Transverse colon (tissue), 4 donors: ENCODE data around the gene MZF1.

Source experiments
- CTCF ChIP-seq, 5 experiments: fragments of 200-600 bp in 3 of 5; fragments of 450-650 bp in 2 of 5; sonication (generic) in 3 of 5; IDR thresholded peaks; 1 replicate in 2 of 5; 2 replicates in 3 of 5; pipeline ENCODE4 v1.5.1; 2016 to 2017; ENCODE audit warnings: antibody characterized with exemption in 5 of 5, inconsistent platforms in 3 of 5, mild to moderate bottlenecking in 2 of 5, moderate library complexity in 1 of 5
- EP300 ChIP-seq: sonication (generic); formaldehyde crosslinking; IDR thresholded peaks from one replicate; pipeline ENCODE4 v1.6.1; 2017; ENCODE audit warnings: antibody characterized with exemption, low read depth
- POLR2A ChIP-seq: fragments of 450-650 bp; IDR thresholded peaks from one replicate; pipeline ENCODE4 v1.6.1; 2016; ENCODE audit warnings: antibody characterized with exemption, mild to moderate bottlenecking, moderate library complexity
- POLR2AphosphoS5 ChIP-seq, 3 donors: sonication (generic); formaldehyde crosslinking; IDR thresholded peaks; one replicate each; pipeline ENCODE4 v1.6.1; 2016; ENCODE audit warnings: antibody characterized with exemption in 3 of 3

GRCh38 chr19:58549664-58550361, 23.3 kb downstream of the MZF1 start:
- TF ChIP-seq CTCF (IDR thresholded peaks at IDR 0.05) (no peak), POLR2A (no peak), EP300 (no peak), POLR2AphosphoS5 (IDR thresholded peaks at IDR 0.05) (no peak)
